22Rv1 (cell line): ENCODE data around the gene SLC25A25.
"Not testable (repeated sequence)": the region's sequence is repeated elsewhere in the genome, so short reads cannot be mapped to it uniquely, and the experiment has no call there.

Source experiments
- H3K27ac ChIP-seq: fragments of 450-650 bp; 2 replicates; pipeline ENCODE4 v1.5.1; 2017
- ZFX ChIP-seq: fragments of 450-650 bp; IDR thresholded peaks from 2 replicates; pipeline ENCODE4 v1.6.1; 2017; ENCODE audit warnings: antibody characterized with exemption, borderline replicate concordance
- TF ChIP-seq, protein P1 (sequence below): fragments of 450-650 bp; IDR thresholded peaks from 2 replicates; pipeline ENCODE4 v1.5.1; 2017; ENCODE audit warnings: mild to moderate bottlenecking

The SLC25A25 gene

DNA sequence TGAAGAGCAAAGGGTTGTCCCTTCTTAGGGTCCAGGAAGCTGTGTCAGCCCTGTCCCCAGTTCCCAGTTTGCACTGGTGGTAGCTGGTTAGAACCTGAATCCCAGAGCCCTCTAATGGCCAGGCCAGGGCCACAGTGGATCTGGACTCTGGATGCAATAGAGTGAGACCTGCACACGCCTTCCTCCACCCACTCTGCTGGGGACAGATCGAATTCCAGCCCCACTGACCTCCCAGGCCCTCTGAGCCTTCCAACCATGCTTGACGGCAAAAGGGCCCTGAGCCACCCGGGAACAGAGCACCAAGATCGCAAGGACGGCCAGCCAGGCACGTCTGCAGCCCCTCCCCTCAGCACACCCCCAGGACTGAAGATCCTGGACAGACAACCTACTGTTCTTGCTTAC, 24.6 kb upstream of the SLC25A25 start:
- TF ChIP-seq, protein P1, sequence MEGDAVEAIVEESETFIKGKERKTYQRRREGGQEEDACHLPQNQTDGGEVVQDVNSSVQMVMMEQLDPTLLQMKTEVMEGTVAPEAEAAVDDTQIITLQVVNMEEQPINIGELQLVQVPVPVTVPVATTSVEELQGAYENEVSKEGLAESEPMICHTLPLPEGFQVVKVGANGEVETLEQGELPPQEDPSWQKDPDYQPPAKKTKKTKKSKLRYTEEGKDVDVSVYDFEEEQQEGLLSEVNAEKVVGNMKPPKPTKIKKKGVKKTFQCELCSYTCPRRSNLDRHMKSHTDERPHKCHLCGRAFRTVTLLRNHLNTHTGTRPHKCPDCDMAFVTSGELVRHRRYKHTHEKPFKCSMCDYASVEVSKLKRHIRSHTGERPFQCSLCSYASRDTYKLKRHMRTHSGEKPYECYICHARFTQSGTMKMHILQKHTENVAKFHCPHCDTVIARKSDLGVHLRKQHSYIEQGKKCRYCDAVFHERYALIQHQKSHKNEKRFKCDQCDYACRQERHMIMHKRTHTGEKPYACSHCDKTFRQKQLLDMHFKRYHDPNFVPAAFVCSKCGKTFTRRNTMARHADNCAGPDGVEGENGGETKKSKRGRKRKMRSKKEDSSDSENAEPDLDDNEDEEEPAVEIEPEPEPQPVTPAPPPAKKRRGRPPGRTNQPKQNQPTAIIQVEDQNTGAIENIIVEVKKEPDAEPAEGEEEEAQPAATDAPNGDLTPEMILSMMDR = no peak
- TF ChIP-seq ZFX = no peak
- no peak overlapping the region for H3K27ac ChIP-seq

DNA sequence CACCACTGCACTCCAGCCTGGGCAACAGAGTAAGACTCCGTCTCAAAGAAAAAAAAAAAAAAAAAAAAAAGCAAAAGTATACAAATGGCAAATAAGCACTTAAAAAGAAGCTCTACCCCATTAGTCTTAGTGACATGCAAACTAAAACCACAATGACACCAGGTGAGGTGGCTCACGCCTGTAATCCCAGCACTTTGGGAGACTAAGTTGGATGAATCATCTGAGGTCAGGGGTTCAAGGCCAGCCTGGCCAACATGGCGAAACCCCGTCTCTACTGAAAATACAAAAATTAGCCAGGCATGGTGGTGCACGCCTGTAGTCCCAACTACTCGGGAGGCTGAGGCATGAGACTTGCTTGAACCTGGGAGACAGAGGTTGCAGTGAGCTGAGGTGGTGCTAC, 22.6 kb upstream of the SLC25A25 start:
- not testable (repeated sequence) for H3K27ac ChIP-seq

DNA sequence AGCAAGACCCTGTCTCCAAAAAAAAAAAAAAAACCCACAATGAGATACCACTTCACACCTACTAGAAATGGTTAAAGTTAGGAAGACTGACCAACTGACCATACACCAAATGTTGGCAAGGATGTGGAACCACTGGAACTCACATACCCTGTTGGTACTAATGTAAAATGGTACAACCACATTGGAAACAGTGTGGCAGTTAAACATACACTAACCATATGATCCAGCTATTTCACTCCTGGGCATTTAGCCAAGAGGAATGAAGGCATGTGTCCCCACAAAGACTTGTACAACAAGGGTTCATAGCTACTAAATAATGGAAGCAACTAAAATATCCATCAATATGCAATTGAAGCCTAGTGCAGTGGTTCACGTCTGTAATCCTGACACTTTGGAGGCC, 22.2 kb upstream of the SLC25A25 start:
- TF ChIP-seq ZFX = no peak
- TF ChIP-seq, protein P1 = no peak
- no peak overlapping the region for H3K27ac ChIP-seq

DNA sequence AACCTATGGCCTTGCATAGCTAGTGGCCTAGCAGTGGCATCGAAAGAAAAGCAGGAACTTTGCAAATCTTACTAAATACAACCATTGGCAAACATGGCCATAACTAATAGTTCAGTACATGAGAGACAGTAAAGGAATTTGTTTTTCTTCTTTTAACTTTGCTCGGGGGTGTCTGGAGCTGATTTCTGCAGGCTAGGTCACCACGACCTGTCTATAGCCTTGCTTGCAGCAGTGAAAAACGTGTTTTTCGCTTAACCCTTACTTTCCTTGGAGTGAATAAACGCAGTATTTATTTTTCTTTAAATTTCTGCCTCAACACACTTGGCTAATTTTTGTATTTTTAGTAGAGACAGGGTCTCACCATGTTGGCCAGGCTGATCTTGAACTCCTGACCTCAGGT, 20.8 kb upstream of the SLC25A25 start:
- no peak overlapping the region for H3K27ac ChIP-seq
- TF ChIP-seq, protein P1 = no peak
- TF ChIP-seq ZFX = no peak

DNA sequence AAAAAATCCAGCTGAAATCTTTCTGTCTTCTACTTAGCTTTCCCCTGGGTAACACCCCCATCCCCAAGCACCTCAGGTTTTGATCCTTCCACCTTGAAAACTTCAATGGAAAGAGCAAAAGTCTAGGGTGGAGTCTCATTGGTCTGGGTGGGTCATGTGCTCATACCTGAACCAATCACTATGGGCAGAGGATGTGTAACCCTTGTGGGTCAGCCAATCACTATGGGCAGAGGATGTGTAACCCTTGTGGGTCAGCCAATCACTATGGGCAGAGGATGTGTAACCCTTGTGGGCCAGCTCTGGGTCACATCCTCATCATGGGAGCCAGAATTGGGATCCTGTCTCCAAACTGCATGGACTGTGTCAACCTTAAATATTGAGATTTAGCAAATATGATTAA, 19.4 kb upstream of the SLC25A25 start:
- TF ChIP-seq, protein P1 = no peak
- no peak for TF ChIP-seq ZFX
- H3K27ac ChIP-seq = no peak overlapping the region

DNA sequence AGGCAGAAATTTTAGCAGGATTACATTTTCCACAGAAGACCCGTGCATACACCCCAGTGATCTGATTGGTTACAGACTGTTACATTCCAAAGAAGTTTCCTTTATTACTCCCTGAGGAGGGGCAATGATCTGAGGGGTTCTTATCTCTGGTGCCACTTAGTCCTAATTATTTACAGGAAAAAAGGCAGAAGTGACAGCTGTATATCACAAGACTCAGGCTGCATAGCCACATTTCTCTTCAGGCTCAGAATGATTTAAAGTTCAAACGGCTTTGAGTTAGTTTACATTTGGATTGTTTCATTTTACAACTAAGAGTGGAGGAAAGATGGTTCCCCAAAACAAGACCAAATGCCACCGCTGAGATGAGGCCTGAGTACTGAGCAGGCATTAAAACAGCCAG, 18.2 kb upstream of the SLC25A25 start:
- TF ChIP-seq, protein P1 = no peak
- no peak for TF ChIP-seq ZFX
- no peak overlapping the region for H3K27ac ChIP-seq

DNA sequence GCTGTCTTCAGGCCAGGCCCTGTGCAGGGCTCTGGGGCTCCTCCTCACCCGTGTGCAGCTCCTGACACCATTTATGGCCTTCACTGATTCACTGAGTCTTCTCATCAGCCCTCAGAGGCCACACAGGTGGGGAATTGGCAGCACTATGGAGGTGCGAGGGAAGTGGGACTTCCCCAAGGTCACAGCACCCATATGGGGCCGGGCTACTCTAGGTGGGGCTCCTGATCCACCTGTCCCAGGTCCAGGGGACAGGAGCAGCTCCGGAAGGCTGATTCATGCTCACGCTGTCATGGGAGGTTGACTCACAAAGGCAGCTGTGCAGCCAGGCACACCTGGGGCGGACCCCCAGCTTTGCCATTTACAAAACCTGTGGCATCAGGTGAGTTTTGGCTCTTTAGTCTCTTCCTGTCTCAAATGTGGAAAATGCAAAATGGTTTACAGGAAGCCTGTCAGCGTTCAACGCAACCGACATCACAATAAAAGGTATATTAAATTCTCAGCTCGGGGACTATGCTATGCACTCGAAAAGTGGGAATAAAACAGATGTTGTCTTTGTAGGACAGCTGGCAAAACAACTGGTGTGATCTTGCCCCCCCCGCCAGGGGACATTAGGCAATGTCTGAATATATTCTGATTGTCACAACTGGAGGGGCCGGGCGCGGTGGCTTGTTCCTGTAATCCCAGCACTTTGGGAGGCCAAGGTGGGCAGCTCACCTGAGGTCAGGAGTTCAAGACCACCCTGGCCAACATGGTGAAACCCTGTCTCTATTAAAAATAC, 15.9 kb upstream of the SLC25A25 start:
- no peak for TF ChIP-seq ZFX
- TF ChIP-seq, protein P1 = no peak

DNA sequence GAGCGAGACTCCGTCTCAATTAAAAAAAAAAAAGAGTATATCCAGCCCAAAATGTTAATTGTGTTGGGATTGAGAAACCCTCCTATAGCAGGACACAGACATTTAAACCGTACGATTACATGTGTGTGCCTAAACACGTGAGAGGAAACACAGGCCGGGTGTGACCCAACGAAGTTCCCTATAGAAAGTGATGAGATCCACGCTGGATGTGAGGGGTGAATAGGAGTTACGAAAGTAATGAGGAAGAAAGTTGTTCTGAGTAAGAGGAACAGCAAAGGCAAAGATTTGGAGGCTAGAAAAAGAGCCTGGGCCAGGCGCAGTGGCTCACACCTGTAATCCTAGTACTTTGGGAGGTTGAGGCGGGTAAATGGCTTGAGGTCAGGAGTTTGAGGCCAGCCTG, 14.5 kb upstream of the SLC25A25 start:
- no peak for TF ChIP-seq ZFX
- TF ChIP-seq, protein P1 = no peak
- no peak overlapping the region for H3K27ac ChIP-seq

More for the DNA sequence above, 15.9 kb upstream of the SLC25A25 start:
- H3K27ac ChIP-seq = no peak overlapping the region
